Adrenal gland (tissue), 5 donors: ENCODE results near the gene RPS25.

Source experiments
- CTCF ChIP-seq, 6 experiments: fragments of 450-650 bp in 4 of 6; fragments of 200-600 bp in 2 of 6; sonication (generic) in 1 of 6; IDR thresholded peaks; 1 replicate in 5 of 6; 2 replicates in 1 of 6; pipeline versions ENCODE4 v1.5.1 to v1.8.0; 2016 to 2021; ENCODE audit warnings: antibody characterized with exemption in 6 of 6, mild to moderate bottlenecking in 2 of 6, moderate library complexity in 1 of 6
- POLR2A ChIP-seq, 2 donors: fragments of 450-650 bp; IDR thresholded peaks; one replicate each; pipeline ENCODE4 v1.6.1; 2017; ENCODE audit warnings: antibody characterized with exemption in 2 of 2, mild to moderate bottlenecking in 2 of 2, moderate library complexity in 1 of 2
- donor health status: DM: no; HTN: no; CAD: no.

DNA sequence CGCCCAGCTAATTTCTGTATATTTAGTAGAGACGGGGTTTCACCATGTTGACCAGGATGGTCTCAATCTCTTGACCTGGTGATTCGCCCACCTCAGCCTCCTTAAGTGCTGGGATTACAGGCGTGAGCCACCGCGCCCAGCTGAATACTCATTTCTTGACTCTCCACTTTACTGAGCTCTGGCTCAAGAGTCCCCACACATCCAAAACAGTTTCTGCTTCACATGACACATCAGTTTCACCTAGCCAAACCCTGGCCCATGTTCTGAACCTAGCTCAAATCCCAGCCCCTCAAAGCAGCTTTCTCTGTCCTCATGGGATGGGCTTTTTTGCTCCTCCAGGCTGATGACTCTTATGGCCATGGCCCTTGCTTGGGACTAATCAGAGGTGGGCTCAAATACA lies 29.1 kb upstream of the RPS25 start:
- no peak for TF ChIP-seq CTCF (IDR thresholded peaks at IDR 0.05)
- no peak for TF ChIP-seq POLR2A (IDR thresholded peaks at IDR 0.05)
